Fibroblast of peridontal ligament (primary cell): ENCODE results near the gene SSH2.
"Not testable (repeated sequence)": the region's sequence is repeated elsewhere in the genome, so short reads cannot be mapped to it uniquely, and the experiment has no call there.

ENCODE experiments used
- DNase-seq: peaks from one replicate; pipeline ENCODE4 v3.0.0-alpha.2; 2010; ENCODE audit errors: extremely low read depth

Gene SSH2

DNA sequence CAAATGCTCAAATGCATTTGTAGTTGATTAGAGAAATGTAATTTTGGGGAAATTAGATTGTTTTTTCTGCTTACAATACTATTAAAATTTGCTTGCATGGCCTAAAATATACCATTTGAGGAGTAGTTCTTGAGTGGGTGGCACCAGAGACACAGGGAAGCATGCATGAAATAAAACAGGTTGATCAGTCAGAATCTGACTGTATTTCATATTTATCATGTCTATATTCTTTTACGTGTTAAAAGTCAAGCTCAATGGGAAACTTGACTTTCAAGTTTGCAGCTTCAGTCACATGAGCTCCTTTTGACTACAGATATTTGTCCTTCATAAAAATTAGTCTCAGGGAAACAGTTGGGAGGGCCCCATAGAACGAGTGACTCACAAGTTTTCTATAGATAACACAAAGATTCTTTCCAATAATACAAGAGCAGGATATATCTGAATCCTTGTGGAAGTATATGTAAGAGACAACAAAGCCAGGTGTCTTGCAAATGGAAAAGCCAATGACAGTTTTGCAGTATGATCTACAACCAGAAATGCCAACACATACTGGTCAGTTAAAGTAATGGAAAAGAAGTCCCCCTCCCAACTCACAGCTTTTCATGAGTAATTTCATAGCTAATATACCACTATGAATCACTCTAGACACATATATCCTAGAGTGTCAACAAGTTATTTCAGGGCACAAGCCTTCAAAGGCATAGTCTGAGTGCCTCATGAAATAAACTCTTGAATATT lies 265.1 kb downstream of the SSH2 start:
- peak; percentile 28 for DNase-seq

GRCh38 chr17:29663155-29663554 lies 266.9 kb downstream of the SSH2 start:
- peak; percentile 76 for DNase-seq

DNA sequence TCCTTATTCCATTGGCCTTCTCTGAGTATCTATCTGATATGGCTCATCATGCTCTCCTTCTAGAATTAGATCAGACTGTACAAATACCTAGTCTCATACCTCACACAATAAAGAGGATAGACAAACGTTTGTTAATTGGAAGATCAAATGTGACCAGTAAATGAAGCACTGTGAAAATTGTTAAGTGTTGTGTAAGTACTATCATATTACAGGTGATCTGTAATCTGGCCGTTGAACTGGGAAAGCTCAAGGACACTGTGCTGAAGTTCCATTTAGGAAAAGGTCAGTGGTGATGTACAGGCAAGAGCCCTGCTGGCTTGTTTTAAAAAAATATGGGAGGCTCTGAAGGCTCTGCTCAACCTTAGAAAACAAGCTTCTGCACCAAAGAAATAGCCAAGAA lies 268.8 kb downstream of the SSH2 start:
- DNase-seq = no peak

DNA sequence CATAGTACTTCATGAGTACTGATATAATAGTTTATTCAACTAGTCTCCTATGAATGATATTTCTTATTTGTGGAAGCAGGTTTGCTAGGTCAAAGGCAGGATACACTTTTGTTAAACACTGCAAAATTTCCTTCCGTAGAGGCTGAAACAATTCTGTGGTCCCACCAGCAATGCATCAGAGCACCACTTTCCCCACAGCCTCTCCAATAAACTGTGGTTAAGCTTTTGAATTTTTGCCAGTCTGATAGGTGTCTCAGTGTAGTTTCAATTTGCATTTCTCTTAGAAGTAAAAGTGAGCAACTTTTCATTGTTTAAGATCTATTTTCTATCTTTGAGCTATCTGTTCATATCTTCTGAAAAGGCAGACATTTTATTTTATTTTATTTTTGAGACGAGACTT lies 270.9 kb downstream of the SSH2 start:
- DNase-seq = no peak

GRCh38 chr17:29655323-29655722 lies 274.7 kb downstream of the SSH2 start:
- no peak for DNase-seq

DNA sequence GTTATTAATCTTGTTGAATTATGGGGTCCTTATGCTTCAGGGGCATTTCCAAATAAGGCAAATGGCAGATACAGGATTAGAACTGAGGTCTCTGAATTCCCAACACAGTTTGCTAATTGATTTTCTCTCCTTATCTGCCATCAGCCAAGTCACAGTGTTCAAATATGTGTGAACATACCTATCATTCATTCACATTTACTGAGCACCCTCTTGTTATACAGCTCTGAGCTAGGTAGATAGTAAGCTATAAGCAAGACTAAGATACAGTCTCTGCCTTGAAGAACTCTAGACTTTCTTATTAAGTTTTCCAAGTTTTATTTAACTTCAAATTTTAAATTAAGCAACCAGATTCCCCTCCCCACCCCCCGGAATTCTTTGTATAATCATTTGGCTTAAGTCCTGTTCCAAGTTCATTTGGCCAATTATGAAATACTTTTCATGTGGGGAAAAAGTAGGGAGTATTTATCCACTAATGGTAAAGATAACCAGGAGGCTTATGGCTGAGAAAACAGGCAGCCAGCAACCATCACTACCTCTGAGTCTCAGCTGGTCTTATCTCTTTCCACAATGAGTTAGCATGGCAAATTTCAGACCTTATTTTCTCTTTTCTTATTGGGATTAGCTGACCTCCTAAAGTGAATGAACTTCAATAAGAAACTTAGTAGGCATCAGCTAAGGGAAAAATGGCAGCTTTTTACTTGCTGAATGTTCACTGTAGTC lies 275.9 kb downstream of the SSH2 start:
- DNase-seq = no peak

- no peak for DNase-seq
These were observed 277.1 kb downstream of the SSH2 start for GRCh38 chr17:29652976-29653375.

DNA sequence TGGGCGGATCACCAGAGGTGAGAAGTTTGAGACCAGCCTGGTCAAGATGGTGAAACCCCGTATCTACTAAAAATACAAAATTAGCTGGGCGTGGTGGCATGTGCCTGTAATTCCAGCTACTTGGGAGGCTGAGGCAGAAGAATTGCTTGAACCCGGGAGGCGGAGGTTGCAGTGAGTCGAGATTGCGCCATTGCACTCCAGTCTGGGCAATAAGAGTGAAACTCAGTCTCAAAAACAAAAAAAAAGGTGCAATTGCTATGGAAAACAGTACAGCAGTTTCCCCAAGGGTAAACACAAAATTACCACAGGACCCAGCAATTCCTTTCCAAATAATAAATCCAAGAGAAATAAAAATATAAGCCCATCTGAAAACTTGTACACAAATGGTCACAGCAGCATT lies 278.1 kb downstream of the SSH2 start:
- DNase-seq = not testable (repeated sequence)

- DNase-seq = no peak
These were observed 279.6 kb downstream of the SSH2 start for GRCh38 chr17:29650396-29650795.

DNA sequence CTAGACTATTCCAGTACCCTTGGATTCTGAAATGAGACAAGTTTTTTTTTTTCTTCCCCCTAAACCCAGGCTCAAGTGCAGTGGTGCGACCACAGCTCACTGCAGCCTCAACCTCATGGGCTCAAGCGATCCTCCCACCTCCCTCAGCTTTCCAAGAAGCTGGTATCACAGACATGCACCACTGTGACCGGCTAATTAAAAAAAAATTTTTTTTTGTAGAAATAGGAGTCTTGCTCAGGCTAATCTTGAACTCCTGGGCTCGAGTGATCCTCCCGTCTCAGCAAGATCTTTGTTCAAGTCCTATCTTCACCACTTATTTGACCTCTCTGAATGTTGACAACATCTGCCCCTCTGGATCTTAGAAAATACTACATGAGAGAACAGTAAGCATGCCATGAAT lies 280.7 kb downstream of the SSH2 start:
- DNase-seq = no peak

GRCh38 chr17:29648005-29648404 lies 282.0 kb downstream of the SSH2 start:
- no peak for DNase-seq

DNA sequence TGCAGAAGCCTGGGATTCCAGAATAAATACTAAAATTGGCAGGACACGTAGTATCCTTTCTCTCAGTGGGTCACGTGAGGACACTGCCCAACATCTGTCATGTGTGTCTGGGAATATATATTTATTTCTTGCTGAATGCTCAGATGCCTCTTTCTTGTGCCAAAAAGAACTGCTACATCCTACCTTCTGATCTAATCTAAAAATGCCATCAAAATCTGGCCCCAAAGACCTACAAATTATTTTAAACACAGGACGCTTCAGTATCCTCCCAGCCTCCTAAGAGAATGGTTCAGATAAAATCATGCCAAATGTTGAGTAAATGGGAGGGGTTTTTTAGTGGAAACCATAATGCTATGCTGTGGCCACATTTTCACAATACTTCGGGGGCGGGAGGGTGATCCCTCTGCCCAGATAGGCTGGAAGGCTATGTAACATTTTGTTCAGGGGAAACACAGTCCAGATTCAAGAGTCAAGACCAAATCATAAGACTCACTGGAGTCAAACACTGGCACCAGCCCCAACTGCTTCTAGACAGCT lies 284.4 kb downstream of the SSH2 start:
- peak; percentile 97 for DNase-seq

GRCh38 chr17:29643817-29644160 lies 286.2 kb downstream of the SSH2 start:
- no peak for DNase-seq

DNA sequence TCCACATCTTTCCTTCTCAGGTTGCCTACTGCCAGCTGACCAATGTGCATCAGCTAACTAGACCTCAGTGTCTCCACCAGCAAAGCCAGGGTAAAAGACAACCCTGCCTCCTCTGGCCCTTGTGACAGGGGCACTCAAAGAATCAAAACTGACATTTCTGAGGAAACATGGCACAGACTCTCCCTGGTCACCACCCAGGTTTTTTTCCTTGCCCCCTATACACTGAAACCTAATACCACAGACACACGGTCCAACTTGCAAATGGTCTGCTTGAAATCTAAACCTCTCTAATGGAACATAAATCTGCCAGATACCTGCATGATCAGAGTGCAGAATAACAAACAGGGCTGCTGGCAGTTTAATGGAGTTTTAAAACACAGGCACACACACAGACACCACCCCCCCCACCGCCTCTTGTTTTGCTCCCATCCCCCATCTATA lies 287.8 kb downstream of the SSH2 start:
- DNase-seq = no peak

DNA sequence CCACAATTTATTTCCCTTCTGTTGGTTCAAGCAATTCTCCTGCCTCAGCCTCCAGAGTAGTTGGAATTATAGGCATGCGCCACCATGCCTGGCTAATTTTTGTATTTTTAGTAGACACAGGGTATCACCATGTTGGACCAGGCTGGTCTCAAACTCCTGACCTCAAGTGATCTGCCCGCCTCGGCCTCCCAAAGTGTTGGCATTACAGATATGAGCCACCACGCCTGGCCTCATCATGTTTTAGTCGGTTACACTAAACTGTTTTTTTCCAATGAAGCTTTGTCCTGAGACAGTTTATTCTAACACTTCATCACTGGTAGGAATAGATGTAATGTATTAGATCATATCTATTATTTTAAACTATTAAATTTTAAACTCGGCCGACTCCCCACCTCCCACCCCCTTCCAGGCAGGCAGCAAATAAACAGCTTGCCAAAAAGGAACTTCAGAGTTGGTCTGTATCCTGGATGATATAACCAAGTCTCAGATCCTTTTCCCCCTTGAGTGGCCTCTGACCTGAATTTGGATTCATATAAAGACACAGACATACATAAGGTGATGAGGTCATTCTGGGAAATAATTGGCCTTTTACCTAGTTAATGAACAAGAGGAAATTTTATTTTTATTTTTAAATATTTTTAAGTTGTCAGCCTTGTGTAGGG lies 288.9 kb downstream of the SSH2 start:
- DNase-seq = no peak

GRCh38 chr17:29640413-29640812 lies 289.6 kb downstream of the SSH2 start:
- DNase-seq = peak; percentile 54

- no peak for DNase-seq
These were observed 296.1 kb downstream of the SSH2 start for GRCh38 chr17:29633886-29634285.

DNA sequence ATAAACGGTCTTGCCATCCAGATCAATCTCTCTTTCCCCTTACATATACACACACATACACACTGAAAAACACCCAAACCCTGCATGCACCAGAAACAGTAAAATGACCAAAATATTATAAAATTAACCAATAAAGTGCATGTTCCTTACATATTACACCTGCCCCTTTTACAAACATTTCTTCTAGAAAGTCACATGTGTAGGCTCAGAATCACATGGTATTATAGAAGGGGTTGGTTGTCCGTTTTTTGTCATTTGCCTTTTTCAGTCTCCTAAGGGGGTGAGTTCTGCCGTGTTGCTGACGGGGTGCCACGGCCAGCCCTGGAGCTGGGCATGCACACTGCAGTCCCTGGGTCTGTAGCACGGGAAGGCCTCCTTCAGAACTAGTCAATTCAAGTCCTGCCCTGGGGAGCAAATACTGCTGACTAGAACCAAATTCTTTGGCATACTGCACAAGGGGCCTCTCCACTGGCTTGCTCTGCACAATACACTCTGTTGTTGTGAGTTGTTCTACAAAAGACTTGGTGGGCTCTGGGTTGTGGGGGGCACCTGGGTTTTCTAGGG lies 299.3 kb downstream of the SSH2 start:
- no peak for DNase-seq

GRCh38 chr17:29629839-29630238 lies 300.2 kb downstream of the SSH2 start:
- DNase-seq = no peak

DNA sequence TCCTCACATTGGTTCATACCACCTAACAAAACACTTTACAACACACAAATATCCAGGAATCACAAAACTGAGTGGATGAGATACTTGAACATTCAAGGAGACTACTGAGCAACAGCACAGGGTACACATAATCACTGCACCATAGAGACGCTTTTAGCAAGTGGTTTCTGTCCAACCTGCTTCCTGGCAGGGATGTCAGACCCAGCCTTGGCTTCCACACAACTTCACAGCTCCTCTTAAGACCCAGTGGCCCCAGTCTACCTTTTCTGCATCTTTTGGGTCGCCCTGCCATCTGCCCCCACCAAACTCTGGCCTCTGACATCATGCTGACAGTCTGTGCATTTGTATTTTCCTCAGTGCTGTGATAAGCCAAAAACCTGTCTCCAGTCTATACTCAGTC lies 301.4 kb downstream of the SSH2 start:
- DNase-seq = no peak

- DNase-seq = no peak
These were observed 302.1 kb downstream of the SSH2 start for GRCh38 chr17:29627951-29628350.

DNA sequence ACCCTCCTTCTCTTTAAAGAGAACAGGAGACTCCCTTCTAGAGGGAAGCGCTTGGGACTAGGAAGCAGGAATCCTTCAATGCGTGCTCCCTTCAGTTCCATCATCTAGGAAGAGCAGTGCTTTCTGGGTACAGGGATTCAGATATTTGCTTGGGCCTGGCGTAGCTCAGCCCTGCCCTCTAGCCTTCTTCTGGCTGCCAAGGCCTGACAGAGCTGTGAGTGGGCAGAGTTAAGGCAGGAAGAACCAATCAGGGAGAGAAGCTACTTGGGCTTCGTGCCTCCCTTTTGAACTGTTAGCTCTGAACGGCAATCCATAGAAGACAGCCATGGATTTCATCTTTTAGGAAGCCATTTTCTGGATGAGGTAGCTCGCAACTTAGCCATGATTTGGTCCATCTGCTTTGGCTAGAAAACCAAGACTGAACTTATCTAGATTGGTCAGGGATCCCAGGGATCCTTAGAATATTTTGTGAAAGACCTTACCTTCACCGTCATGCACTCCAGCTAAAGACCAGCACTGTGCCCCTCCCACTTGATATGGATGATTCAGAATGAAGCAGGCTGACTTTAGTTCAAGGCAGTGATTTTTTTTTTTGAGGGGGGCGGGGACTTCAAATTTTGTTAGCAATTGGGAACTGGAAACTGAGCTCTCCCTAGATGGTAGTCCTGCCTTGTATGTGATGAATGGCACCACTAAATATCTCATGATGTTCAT lies 304.8 kb downstream of the SSH2 start:
- DNase-seq = peak; percentile 69
